GM23248 (cell line): ENCODE measurements around the gene SELP. TPM values are rescaled to one million over a fixed set of nuclear protein-coding genes. Genes with fewer than 3 reads are reported as not detected.

Experiments used
- DNase-seq: peaks from one replicate; pipeline ENCODE4 v3.0.0-alpha.2; 2015
- H2AFZ ChIP-seq: fragments of 200-600 bp; sonication (generic); 2 replicates; pipeline ENCODE4 v1.6.1; 2016; ENCODE audit warnings: antibody characterized with exemption
- H3F3A ChIP-seq: fragments of 200-600 bp; sonication (generic); 2 replicates; pipeline ENCODE4 v1.6.1; 2016; ENCODE audit warnings: mild to moderate bottlenecking, antibody characterized with exemption, mixed run types; ENCODE audit not compliant: insufficient read depth
- H3K27ac ChIP-seq: fragments of 200-600 bp; sonication (generic); 2 replicates; pipeline ENCODE4 v1.5.1; 2016; ENCODE audit warnings: mild to moderate bottlenecking
- H3K27me3 ChIP-seq: fragments of 200-600 bp; sonication (generic); replicated peaks from 2 replicates; pipeline ENCODE4 v1.6.1; 2016; ENCODE audit warnings: mild to moderate bottlenecking; ENCODE audit not compliant: insufficient read depth
- H3K36me3 ChIP-seq: fragments of 200-600 bp; sonication (generic); 2 replicates; pipeline ENCODE4 v1.6.1; 2016; ENCODE audit warnings: low read depth, mild to moderate bottlenecking
- H3K4me1 ChIP-seq: fragments of 200-600 bp; sonication (generic); 2 replicates; pipeline ENCODE4 v1.6.1; 2016; ENCODE audit warnings: mild to moderate bottlenecking; ENCODE audit not compliant: insufficient read depth
- H3K4me2 ChIP-seq: fragments of 200-600 bp; sonication (generic); one replicate; pipeline ENCODE4 v1.6.1; 2016; ENCODE audit warnings: mild to moderate bottlenecking; ENCODE audit not compliant: unreplicated experiment
- H3K4me3 ChIP-seq: fragments of 200-600 bp; sonication (generic); 2 replicates; pipeline ENCODE4 v1.5.1; 2016; ENCODE audit warnings: mild to moderate bottlenecking
- H3K79me2 ChIP-seq: fragments of 200-600 bp; sonication (generic); 2 replicates; pipeline ENCODE4 v1.6.1; 2016; ENCODE audit warnings: mild to moderate bottlenecking; ENCODE audit not compliant: insufficient read depth
- H3K9ac ChIP-seq: fragments of 200-600 bp; sonication (generic); 2 replicates; pipeline ENCODE4 v1.6.1; 2016; ENCODE audit warnings: mild to moderate bottlenecking
- H3K9me2 ChIP-seq: fragments of 200-600 bp; sonication (generic); 2 replicates; pipeline ENCODE4 v1.6.1; 2016; ENCODE audit warnings: mixed run types, mild to moderate bottlenecking, moderate library complexity; ENCODE audit not compliant: insufficient read depth
- H3K9me3 ChIP-seq: fragments of 200-600 bp; sonication (generic); one replicate; pipeline ENCODE4 v1.6.1; 2017; ENCODE audit warnings: low read depth
- H4K20me1 ChIP-seq: fragments of 200-600 bp; sonication (generic); 2 replicates; pipeline ENCODE4 v1.6.0; 2016; ENCODE audit not compliant: insufficient read depth
- EZH2 ChIP-seq: fragments of 200-600 bp; sonication (generic); IDR thresholded peaks from 2 replicates; pipeline ENCODE4 v1.6.1; 2018; ENCODE audit warnings: antibody characterized with exemption, mild to moderate bottlenecking; ENCODE audit not compliant: insufficient read depth, poor library complexity, severe bottlenecking
- EZH2phosphoT487 ChIP-seq: fragments of 200-600 bp; sonication (generic); IDR thresholded peaks from 2 replicates; pipeline ENCODE4 v1.6.1; 2018; ENCODE audit warnings: antibody characterized with exemption, moderate library complexity, mild to moderate bottlenecking, low read depth; ENCODE audit not compliant: insufficient read depth
- WGBS, 2 experiments: methylation state at CpG; one replicate each; pipeline ENCODE4 v1.1.6; 2015 to 2017; ENCODE audit warnings: low lambda C conversion rate in 2 of 2, low coverage in 1 of 2; ENCODE audit errors: missing lambda C conversion rate in 2 of 2; 5-methylcytosine and 5-hydroxymethylcytosine counted together
- in situ Hi-C: fragments of 300-500 bp; cut with MboI; formaldehyde crosslinking; loops from 2 replicates; pipeline ENCODE4 v1.15.0; 2020
- polyA plus RNA-seq: library from polyadenylated mRNA; unstranded; fragments of >200 nt; fragmentation: Nextera tagmentation; extraction: Ambion mirVana; gene quantifications from 2 replicates; pipeline ENCODE4 v1.2.1, GENCODE V29; 2016
- total RNA-seq: library from RNA; depleted of rRNA; stranded (reverse); fragments of >200 nt; shearing (Covaris generic); gene quantifications from 2 replicates; pipeline ENCODE4 v1.2.3, GENCODE V29; 2014

SELP gene
- total and polyA plus RNA-seq, 2 experiments from 2014 or later, result not detected

GRCh38 chr1:169590932-169591331, 39.0 kb downstream of the SELP start:
- 54 to 62% methylated on average over 5 of the region's 5 CpGs for WGBS, 2 experiments
- H4K20me1 ChIP-seq, result no peaks in the 10 kb centered on the region
- no peaks in the 10 kb centered on the region for H3F3A ChIP-seq
- DNase-seq, result peak; percentile 6
- no peaks in the 10 kb centered on the region for H3K4me1 ChIP-seq
- in situ Hi-C loops, result no loop called here
- no peak overlapping the region for H3K4me2 ChIP-seq
- no peak overlapping the region for H2AFZ ChIP-seq
- no peaks in the 10 kb centered on the region for H3K9me3 ChIP-seq
- H3K4me3 ChIP-seq, result no peak overlapping the region
- peaks cover 10% of the 10 kb centered on the region; the same call in 1 of the 2 replicates for H3K27me3 ChIP-seq
- no peaks in the 10 kb centered on the region for H3K79me2 ChIP-seq
- H3K27ac ChIP-seq, result no peak overlapping the region
- TF ChIP-seq EZH2phosphoT487 (no peak), EZH2 (no peak)
- no peaks in the 10 kb centered on the region for H3K36me3 ChIP-seq
- H3K9me2 ChIP-seq, result no peaks in the 10 kb centered on the region
- no peak overlapping the region for H3K9ac ChIP-seq

- Histone ChIP-seq H3K4me1 (no peaks in the 10 kb centered on the region), H3K9ac (no peak overlapping the region), H3K4me2 (no peak overlapping the region), H3K9me3 (no peaks in the 10 kb centered on the region), H2AFZ (no peak overlapping the region), H3K36me3 (no peaks in the 10 kb centered on the region), H3K4me3 (no peak overlapping the region), H4K20me1 (no peaks in the 10 kb centered on the region), H3K27ac (no peak overlapping the region), H3K79me2 (no peaks in the 10 kb centered on the region), H3K27me3 (peaks cover 24% of the 10 kb centered on the region), H3K9me2 (no peaks in the 10 kb centered on the region), H3F3A (no peaks in the 10 kb centered on the region)
- 47 to 57% methylated on average over 4 of the region's 4 CpGs for WGBS, 2 experiments
- no peak for TF ChIP-seq EZH2phosphoT487
- TF ChIP-seq EZH2, result no peak
- no peak for DNase-seq
- in situ Hi-C loops, result no loop called here
These were observed 41.0 kb downstream of the SELP start for GRCh38 chr1:169588785-169589485.

- Histone ChIP-seq H3K9ac (no peak overlapping the region), H3K4me1 (no peaks in the 10 kb centered on the region), H3K79me2 (no peaks in the 10 kb centered on the region), H3K27ac (no peak overlapping the region), H3K27me3 (peaks cover 27% of the 10 kb centered on the region), H3K9me3 (no peaks in the 10 kb centered on the region), H3K9me2 (no peaks in the 10 kb centered on the region), H3F3A (no peaks in the 10 kb centered on the region), H4K20me1 (no peaks in the 10 kb centered on the region), H3K4me2 (no peak overlapping the region), H3K36me3 (no peaks in the 10 kb centered on the region), H3K4me3 (no peak overlapping the region), H2AFZ (no peak overlapping the region)
- 7 to 17% methylated on average over 1 of the region's 1 CpG for WGBS, 2 experiments
- in situ Hi-C loops, result no loop called here
- DNase-seq, result no peak
- TF ChIP-seq EZH2, result no peak
- no peak for TF ChIP-seq EZH2phosphoT487
These were observed 41.8 kb downstream of the SELP start for GRCh38 chr1:169588112-169588511.

DNA sequence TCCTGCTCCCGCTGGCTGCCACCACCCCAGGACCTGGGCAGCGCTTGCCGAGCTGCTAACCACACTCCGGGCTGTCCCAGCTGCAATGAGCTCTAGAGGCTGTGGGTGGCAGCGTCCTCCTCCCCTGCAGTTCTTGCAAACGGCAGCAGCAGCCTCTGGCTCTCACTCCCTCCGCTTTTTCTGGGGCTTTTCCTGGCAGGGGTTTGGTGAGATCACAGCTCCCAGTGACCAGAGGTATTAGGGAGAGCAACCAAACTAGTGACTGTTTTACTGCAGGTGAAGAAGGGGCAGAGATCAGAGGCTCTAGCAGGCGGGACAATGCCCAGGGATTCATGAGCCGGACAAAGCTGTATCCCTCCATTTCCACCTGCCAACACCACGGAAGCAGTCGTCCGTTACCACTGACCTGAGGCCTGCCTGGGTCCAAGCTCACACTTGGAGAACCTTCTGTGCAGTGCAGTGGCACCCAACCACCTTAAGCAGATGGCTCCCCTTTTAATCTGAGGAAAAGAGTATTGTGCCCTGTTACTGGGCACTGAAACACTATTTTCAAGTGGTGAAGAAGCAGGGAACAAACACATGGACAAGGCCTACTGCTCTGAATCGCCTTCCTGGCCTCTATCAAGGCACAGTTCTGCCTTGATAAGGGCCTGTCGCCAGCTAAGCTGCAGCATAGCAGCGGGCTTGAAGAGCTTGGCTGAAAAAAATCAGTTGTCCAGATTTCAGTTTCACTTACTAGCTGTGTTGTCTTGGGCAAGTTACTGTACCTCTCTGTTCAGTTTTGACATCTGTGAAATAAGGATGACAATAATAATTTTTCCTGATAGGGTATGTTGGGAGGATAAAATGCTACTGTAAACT, 43.3 kb downstream of the SELP start, which contains the start of gene F5:
Gene F5, minus strand, starts transcription at position 87 of the 861 bp plus-strand sequence. CDS start 95 bp downstream, outside the sequence.
- no peak within 1 kb of the TSS for H2AFZ ChIP-seq
- no peaks in the 10 kb centered on the region for H3K9me3 ChIP-seq
- no peak within 1 kb of the TSS for H3K9ac ChIP-seq
- H3K36me3 ChIP-seq, result no peaks in the 10 kb centered on the region
- TF ChIP-seq EZH2phosphoT487 (no peak), EZH2 (no peak)
- no peaks in the 10 kb centered on the region for H3K9me2 ChIP-seq
- 26 to 29% methylated on average over 15 of the region's 15 CpGs for WGBS, 2 experiments
- DNase-seq, result peak; percentile 69
- no peak within 1 kb of the TSS for H3K4me2 ChIP-seq
- no peaks in the 10 kb centered on the region for H3K4me1 ChIP-seq
- no peaks in the 10 kb centered on the region for H4K20me1 ChIP-seq
- peaks cover 40% of the 10 kb centered on the region for H3K27me3 ChIP-seq
- no peaks in the 10 kb centered on the region for H3F3A ChIP-seq
- in situ Hi-C loops, result no loop called here
- H3K27ac ChIP-seq, result no peak within 1 kb of the TSS
- H3K79me2 ChIP-seq, result no peaks in the 10 kb centered on the region
- H3K4me3 ChIP-seq, result no peak within 1 kb of the TSS
